Right forelimb (tissue), 1 donor: ENCODE results near the gene ELAVL1.
"Not testable (repeated sequence)": the region's sequence is repeated elsewhere in the genome, so short reads cannot be mapped to it uniquely, and the experiment has no call there.

Experiments used
- DNase-seq: peaks from one replicate; pipeline ENCODE4 v3.0.0-alpha.2; 2018

Gene ELAVL1

DNA sequence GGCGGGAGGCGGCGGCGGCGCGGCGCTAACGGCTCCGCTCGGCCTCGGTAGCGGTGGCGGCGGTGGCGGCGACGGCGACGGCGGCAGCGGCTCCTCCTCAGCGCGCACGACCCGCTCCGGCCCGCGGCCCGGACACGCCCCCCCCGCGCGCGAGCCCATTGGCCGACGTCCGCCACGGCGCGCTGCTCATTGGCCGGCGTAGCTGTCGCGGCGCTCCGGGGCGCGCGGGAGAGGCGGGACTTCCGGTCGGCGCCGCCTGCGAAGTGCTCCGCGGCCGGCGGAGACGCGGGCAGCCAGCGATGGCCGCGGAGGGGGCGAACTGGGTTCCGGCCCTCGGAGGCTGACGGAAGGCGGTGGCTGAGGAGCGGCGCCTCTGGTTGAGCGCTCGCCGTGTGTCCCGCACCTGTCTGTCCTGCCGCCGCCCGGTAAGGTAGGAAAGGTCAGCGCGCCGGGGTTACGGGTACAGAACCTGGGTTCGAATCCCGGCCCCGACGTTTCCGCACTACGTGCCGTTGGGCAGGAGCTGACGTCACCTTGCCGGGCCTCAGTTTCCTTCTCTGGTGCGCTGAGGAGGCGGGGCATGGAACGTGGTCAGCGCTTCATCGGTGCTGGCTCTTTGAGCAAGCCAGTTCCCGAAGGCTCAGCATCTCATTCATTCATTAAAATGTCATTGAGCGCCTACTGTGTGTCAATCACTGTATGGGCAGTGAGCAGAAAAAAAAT, at the start of gene ELAVL1:
Gene ELAVL1, minus strand, starts transcription at position 108 of the 723 bp plus-strand sequence. CDS start 13,826 bp downstream, outside the sequence.
- DNase-seq, result peak; percentile 92

DNA sequence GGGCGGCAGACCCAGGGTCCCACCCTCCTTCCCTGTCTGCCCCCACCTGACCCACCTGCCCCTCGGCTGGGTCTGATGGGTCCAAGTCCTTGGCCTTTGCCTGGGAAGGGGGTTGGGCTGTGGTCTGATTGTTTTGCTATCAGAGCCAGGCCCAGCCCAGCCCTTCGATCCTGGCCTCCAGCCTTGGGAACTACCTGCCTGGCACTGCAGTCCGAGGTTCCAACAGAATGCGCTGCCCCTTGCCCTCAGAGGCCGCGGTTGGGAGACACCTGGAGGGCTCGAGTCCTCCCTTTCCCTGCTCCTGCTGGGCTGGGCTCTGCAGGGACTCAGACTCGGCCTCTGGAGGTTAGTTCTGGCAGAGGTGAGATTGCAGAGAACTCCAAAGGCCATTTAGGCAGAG, 48.7 kb upstream of the ELAVL1 start:
- no peak for DNase-seq

DNA sequence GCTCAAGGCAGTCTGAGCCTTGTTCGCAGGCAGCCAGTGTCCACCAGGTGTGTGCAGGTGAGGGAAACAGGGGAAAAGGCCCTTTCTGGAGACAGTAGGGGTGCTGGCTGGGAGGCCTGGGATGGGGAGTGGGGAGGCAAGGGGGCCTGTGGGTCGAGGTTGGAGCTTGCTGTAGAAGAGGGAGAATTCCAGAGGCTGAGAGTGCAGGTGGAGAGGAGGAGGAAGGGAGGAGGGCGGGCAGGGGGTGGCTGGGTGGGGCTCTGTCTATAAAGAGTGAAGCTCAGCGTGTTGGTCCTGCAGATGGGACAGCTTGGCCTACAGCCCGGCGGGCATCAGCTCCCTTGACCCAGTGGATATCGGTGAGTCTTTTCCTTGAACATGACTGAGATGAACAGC, 47.0 kb upstream of the ELAVL1 start, which contains the start of gene CCL25:
Gene CCL25, plus strand, starts transcription at position 297 of the 396 bp plus-strand sequence. CDS start 290 bp downstream, outside the sequence.
- DNase-seq, result no peak

DNA sequence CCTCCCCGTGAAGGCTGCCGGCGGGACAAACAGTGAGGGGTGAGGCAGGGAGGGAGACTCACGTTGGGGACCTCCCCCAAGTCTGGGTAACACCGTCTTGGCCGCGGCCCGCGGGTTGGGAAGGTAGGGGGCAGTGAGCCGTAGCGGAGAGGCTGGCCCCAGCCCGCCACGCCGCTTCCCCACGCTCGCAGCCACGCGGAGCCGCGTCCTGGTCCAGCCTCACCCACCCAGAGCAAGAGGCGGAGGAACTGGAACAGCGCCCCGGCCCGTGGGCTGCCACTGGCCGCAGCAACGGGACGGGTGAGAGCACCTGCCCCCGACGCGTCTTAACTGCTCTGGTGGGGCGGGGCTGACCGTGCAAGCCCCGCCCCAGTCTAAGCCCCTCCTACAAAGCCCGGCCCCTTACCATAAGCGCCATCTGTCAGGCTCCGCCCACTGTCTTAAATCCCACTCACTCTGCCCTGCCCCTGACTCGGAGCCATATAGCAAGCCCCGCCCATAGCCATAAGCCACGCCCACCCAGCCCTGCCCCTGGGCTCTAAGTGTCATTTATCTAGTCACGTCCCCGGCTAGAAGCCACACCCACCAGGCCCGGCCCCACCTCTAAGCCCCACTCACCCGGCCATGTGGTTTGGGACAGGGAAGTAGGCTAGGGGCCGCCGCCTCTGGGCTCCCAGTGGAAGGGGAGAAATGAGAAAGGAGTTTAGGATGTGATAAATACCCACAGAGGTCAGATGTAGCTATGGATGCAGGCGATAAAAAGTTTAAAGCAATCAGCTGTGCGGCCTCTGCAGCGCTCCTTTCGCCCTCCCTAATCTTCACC, 45.0 kb upstream of the ELAVL1 start:
- DNase-seq, result peak; percentile 84

DNA sequence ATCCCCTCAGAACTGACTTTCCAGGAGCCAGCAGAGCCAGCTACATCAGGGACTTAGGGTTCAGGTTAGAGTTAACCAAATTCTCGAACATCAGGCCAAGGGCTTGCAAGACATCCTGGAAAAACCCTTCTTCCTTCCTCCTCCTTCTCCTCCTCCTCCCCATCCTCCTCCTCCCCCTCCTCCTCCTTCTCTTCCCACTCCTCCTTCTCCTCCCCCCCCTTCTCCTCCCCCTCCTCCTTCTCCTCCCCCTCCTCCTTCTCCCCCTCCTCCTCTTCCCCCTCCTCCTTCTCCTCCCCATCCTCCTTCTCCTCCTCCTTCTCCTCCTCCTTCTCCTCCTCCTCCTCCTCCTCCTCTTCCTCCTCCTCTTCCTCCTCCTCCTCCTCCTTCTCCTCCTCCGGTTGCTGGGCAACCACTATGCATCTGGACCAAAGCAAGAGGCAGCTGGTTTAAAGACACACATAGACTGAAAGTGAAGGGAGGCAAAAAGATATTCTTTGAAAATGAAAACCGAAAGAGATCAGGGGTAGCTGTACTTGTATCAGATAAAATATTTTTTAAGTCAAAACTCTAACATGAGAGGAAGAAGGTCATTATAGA, 41.2 kb upstream of the ELAVL1 start:
- DNase-seq, result no peak

DNA sequence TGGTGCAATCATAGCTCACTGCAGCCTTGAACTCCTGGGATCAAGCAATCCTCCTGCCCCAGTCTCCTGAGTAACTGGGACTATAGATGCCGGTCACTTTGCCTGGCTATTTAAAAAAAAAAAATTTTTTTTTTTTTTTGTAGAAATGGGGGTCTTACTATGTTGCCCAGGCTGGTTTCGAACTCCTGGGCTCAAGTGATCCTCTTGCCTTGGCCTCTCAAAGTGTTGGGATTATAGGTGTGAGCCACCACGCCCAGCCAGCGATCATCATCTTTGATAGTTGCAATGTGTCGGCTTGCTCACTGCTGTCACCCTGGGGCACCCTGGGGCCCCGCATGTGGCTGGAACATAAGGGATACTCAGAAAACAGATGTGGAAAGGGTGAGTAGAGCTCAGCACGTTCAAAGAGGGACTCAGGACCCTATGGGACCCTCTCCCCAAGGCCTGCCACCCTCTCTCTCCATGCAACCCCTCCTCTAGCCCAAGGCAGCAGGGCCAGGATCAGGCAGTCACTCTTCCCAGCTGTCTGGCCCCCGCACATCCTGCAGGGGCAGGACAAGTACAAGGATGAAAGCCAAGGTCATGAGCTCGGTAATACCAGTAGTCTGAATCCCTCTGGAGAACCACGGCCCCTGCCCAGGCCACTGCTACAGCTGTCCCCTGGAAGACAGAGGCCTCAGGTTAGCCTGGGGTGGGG, 40.6 kb upstream of the ELAVL1 start:
- no peak for DNase-seq

DNA sequence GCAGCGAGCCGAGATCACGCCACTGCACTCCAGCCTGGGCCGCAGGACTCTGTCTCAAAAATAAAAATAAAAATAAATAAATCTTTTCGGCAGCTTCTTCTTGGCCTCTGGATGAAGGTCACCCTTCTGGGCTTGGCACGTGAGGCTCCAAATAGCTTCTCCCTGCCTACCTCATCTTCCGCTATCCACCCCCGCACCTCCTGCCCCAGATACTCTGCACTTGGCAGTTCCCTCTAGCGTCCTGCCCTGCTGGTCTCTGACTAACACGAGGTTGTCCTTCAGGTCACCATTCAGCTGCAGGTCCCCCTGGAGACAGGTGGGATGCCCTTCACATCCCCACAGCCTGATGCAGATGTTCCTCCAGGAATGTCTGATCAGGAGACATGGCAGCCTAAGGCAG, 38.6 kb upstream of the ELAVL1 start:
- no peak for DNase-seq

DNA sequence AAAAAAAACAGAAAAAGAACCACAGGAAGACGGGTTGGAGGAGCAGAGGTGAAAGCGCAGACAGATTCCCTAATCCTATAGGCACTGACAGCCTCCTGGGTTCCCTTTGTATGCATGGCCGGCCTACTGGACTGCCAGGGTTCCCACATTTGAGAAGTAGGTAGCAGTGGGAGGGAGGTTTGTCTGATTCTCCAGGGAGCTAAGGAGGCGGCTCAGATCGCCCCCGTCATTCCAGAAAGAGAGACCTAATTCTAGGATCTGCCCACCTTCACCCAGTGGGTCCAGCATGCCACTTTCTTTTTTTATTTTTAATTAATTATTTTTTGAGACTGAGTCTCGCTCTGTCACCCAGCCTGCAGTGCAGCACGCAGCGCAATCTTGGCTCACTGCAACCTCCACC, 37.5 kb upstream of the ELAVL1 start:
- no peak for DNase-seq

DNA sequence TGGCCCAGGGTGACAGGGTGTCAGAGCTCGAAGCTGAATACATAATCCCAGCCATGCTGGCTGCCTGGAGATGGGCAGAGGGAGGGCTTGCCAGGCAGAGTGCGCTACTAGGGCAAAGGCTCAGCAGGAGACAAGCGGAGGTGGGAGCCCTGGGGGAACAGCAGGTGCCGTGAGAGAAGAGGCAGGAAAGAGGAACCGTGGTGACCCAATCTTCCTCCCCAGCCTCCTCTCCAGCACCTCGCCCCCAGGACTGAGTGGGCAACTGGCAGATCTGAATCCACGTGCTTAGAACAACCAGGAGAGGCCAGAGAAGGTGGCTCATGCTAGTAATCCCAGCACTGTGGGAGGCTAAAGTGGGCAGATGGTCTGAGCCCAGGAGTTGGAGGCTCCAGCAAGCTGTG, 36.1 kb upstream of the ELAVL1 start:
- DNase-seq, result no peak

DNA sequence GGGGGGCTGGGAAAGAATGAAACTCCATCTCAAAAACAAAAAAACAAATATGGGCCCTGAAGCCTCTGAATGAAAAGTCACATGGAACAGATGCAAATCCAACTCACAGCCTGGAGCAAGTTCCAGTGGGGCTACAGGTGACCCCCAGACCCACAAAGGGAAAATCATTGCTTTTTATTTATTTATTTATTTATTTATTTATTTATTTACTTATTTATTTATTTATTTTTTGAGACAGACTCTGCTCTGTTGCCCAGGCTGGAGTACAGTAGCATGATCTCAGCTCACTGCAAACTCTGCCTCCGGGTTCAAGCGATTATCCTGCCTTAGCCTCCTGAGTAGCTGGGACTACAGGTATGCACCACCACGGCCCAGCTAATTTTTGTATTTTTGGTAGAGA, 33.8 kb upstream of the ELAVL1 start:
- no peak for DNase-seq

DNA sequence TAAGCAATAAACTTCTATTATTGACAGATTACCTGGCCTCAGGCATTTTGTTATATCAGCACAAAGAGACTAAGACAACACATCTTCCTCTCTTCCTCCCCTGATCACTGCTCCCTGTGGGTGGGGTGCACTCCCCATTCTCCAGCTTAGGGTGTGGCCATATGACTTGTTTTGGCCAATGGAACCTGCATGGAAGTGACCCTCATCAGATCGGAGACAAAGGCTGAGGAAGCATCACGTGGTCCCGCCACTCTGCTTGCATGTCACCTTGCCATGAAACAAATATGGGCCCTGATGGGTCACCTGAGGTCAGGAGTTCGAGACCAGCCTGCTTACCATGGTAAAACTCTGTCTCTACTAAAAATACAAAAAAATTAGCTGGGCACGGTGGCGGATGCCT, 33.4 kb upstream of the ELAVL1 start:
- no peak for DNase-seq

DNA sequence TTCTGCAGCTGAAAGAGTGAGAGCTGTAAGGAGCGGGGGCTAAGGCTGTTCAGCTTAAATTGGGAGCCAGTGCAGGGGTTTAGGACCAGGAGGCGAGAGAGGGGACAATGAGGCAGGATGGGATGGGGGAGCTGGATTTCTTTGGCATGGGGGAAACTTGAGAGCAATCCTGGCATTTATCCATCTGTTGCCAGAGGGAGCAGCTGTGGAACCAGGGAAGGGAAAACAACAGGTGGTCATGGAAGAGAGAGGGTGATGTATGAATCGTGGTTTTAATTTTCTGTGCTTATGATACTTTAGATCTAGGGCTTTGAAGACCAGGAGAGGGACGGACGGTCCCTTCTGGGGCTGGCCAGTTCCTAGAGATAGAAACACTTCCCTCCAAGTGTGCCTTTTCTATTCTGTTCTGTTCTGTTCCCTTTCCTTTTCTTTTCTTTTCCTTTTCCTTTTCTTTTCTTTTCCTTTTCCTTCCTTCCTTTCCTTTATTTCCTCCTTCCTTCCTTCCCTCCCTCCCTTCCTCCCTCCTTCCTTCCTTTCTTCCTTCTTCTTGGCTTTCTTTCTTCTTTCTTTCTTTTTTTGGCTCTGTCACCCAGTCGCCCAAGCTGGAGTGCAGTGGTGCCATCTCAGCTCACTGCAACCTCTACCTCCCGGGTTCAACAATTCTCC, 31.1 kb upstream of the ELAVL1 start:
- peak; percentile 49 for DNase-seq

DNA sequence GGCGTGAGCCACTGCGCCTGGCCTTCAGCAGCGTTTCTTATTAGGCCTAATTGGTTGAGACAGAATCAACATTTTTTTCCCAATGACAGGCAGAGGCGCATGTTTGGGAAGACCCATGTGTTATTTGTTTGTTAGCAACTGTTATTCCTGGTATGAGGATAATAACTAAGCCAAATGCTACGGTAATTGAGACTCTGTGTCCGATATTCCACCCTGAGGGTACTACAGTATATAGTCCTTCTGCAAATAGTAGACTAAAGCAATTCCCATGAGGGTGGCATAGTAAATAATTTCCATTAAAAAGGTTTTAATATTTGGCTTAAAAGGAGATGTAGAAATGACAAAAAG, 28.7 kb upstream of the ELAVL1 start:
- no peak for DNase-seq

DNA sequence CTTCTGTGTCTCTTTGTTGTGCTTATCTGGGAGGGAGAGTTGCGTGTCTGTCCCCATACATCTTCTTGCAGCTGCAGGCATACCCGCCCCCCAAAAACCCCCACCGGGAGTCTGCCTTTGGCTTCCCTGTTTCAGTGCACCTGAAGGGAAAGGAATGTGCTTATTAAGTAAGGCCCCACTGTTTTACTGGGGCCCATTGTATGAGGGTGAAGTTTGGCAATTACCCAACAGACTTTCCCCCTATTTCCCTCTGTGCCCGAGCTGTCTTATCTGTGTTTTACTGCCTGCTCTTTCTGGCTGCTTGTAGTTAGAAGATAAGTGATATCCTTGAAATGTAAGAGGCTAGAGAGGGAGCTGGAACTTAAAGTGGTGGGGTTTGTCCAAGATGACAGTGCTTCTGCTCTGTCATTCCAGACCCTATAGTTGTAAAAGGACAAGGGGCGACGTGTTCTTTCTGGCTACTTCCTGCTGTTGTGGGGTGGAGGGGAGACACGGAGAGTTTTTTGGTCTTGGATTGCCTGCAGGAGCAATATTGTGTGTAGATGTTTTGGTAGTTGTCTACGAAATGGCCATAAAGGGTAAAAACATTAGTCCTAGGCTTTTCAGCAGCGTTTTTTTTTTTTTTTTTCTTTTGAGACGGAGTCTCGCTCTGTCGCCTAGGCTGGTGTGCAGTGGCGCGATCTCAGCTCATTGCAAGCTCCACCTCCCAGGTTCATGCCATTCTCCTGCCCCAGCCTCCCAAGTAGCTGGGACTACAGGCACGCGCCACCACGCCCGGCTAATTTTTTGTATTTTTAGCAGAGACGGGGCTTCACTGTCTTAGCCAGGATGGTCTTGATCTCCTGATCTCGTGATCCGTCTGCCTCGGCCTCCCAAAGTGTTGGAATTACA, 28.1 kb upstream of the ELAVL1 start:
- not testable (repeated sequence) for DNase-seq

DNA sequence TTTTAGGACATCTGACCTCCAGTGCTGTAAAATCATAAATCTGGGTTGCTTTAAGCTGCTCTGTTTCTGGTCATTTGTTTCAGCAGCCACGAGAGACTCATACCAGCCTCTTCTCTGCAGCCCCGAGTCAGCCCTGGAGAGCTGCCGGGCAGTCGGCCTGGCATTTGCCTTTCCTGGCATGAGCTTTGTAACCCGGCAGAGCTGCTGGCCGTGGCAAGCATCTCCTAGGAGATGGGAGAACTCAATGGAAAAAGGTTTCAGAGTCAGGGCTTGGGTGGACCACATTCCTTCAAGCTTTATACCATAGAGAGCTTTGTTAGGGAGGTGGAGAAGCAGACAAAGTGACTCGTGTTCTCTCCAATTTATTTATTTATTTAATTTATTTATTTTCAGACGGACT, 25.5 kb upstream of the ELAVL1 start:
- no peak for DNase-seq

DNA sequence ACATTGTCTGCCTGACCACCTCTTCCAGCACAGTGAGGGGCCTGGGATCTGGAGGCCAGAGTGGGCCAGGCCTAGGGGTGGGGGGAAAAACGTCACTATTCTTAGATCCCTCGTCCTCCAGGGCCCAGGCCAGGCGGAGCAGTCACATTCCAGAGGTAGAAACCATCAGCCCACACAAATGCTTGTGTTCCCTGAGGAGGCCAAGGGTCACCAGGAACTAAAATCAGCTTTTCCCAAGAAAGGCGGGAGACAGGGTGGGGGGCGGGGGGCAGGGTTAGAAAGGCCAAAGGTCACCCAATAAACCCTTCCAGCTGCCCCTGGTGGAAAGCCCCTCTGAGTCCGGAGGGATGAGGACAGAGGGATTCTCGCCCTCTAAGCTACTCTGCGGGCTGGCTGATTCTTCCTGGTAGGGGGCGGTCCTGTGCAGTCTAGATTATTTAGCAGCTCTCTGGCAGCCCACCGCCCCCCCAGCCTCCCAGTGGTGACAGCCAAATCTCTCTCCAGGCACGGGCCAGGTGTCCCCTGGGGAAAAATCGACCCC, 23.6 kb upstream of the ELAVL1 start:
- no peak for DNase-seq

DNA sequence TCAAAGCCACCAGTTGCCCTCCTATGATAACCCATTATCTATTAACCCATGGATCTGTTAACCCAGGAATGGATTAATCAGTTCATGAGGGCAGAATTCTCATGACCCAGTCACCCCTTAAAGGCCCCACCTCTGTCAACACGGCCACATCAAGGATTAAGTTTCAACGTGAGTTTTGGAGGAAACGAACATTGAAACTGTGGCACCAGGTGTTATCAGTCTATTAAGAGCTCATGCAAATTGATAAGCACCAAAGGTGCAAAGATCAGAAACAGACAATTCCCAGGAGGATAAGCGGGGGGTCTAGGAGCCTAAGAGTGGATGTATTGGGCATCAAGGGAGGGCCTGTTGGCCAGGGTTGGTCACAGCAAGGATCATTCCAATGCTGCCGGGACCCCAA, 19.9 kb upstream of the ELAVL1 start:
- DNase-seq, result no peak

DNA sequence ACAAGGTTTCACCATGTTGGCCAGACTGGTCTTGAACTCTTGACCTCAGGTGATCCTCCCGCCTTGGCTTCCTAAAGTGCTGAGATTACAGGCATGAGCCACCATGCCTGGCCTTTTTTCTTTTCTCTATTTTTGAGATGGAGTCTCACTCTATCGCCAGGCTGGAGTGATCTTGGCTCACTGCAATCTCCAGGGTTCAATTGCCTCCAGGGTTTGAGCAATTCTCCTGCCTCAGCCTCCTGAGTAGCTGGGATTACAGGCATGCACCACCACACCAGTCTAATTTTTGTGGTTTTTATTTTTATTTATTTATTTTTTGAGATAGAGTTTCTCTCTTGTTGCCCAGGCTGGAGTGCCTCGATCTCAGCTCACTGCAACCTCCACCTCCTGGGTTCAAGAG, 18.8 kb upstream of the ELAVL1 start:
- not testable (repeated sequence) for DNase-seq

DNA sequence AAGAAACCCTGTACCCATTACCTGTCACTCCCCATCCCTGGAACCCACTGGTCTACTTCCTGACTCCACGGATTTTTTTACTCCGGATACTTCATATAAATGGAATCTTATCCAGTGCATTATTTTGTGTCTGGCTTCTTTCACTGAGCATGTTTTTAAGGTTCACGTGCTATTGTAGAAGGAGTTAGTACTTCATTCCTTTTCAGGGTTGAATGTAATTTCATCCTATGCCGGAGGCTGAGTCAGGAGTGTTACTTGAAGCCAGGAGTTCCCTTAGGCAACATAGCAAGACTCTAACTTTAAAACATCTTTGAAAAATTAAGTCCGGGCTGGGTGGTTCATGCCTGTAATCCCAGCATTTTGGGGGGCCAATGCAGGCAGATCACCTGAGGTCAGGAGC, 17.9 kb upstream of the ELAVL1 start:
- DNase-seq, result no peak

DNA sequence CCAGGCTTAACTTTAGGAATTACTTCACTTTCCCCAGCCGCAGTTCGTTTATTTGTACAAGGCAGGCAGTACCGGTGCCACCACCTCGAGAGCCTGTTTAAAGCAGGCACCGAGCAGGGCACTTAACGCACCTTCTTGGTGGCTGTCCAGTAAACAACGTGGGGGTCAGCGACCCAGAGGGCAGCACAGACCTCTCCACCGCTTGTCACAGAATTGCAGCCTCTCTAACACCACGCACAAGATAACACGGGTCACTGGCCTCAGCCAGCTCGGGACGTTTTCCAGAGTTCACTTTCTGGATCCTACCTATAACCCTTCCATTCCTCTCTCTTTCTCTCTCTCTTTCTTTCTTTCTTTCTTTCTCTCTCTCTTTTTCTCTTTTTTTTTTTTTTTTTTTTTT, 16.8 kb upstream of the ELAVL1 start:
- DNase-seq, result no peak

DNA sequence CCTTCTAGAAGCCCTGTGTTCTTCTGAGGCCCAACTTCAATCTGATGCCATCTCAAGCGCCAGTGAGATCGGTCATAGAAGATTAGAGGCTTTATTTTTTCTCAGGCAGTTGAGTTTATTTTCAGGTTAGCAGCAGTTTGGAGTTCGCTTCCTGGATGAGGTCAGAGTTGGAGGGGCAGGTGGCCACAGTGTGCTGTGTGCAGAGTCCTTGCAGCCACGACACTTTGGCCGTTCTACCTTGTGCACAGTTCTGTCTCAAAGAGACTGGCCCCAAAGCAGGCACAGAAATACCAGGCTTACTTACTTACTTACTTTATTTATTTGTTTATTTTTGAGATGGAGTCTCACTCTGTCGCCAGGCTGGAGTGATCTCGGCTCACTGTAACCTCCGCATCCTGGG, 15.9 kb upstream of the ELAVL1 start:
- DNase-seq, result no peak
